Loucy (cell line): ENCODE data around the gene CSAD.

Source experiments
- EZH2phosphoT487 ChIP-seq: fragments of 200-600 bp; IDR thresholded peaks from 2 replicates; pipeline ENCODE4 v1.6.1; 2018; ENCODE audit warnings: antibody characterized with exemption, mild to moderate bottlenecking, moderate library complexity, borderline replicate concordance
- TF ChIP-seq, protein P1 (sequence below): fragments of 200-600 bp; sonication (generic); conservative IDR thresholded peaks from 2 replicates; pipeline ENCODE4 v1.5.1; 2014; ENCODE audit warnings: mild to moderate bottlenecking, antibody characterized with exemption, low read length

- TF ChIP-seq, protein P1, sequence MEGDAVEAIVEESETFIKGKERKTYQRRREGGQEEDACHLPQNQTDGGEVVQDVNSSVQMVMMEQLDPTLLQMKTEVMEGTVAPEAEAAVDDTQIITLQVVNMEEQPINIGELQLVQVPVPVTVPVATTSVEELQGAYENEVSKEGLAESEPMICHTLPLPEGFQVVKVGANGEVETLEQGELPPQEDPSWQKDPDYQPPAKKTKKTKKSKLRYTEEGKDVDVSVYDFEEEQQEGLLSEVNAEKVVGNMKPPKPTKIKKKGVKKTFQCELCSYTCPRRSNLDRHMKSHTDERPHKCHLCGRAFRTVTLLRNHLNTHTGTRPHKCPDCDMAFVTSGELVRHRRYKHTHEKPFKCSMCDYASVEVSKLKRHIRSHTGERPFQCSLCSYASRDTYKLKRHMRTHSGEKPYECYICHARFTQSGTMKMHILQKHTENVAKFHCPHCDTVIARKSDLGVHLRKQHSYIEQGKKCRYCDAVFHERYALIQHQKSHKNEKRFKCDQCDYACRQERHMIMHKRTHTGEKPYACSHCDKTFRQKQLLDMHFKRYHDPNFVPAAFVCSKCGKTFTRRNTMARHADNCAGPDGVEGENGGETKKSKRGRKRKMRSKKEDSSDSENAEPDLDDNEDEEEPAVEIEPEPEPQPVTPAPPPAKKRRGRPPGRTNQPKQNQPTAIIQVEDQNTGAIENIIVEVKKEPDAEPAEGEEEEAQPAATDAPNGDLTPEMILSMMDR: no peak
- TF ChIP-seq EZH2phosphoT487: no peak
Measured at GRCh38 chr12:53219292-53219955, 38.7 kb upstream of the CSAD start.
